ENCODE measurements around the gene ALOX12B.
"Not testable (repeated sequence)": the region's sequence is repeated elsewhere in the genome, so short reads cannot be mapped to it uniquely, and the experiment has no call there.

ALOX12B gene

DNA sequence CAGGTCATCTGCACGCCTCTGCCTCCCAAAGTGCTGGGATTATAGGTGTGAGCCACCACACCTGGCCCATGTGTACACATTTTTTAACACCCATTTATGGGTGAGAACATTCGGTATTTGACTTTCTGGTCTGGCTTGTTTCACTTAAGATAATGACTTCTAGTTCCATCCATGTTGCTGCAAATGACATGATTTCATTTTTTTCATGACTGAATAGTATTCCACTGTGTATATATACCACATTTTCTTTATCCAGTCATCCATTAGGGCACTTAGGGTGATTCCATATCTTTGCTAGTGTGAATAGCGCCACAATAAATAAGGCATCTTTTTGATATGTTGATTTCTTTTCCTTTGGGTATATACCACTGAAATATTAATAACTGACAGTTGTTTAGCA is 5.6 kb downstream of the ALOX12B start:
- no peak for DNase-seq

DNA sequence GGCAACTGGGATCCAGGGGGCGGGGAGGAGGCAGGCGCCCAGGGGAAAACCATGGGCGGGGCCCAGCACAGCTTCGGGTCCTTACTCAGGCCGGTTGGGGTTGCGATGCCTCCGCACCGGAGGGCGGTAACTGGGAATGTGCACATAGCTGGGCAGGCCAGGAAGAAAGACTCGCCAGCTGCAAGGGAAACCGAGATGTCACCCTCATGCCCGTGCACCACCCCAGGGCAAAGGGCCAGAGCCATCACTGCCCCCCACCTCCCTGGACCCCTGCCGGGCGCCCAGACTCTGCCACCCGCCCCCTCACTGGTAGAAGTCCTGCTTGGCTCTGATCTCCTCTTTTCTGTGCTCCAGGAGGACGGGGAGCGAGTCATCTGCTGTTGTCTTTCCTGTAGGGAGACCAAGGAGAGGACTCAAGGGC is 6.7 kb downstream of the ALOX12B start:
- no peak for DNase-seq

DNA sequence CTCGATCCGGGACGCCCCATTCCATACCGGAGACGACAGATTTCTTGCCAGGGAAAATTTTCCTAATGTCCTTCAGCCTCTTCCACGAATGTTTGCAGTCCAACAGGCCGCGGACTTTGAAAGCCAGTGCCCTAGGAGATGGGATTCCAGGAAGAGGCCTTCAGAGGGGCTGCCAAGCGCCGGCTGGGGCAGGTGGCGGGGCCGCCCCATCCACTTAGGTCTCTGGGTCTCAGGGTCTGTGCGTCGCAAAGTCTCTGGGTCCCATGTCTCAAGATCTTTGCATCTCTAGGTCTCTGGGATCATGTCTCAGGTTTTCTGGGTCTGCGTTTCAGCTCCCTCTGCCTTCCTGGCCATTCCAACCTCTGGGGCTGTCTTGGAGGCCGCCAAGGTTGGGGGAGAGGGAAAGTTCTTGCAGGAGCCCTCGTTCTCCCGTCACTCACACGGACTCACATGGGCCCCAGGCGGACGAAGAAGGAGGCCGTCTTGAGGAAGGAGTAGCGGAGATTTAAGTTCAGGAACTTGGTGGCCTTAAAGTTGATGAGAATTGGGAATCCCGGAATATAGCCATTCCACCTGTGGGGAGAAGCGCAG is 7.2 kb downstream of the ALOX12B start:
- DNase-seq, result no peak

DNA sequence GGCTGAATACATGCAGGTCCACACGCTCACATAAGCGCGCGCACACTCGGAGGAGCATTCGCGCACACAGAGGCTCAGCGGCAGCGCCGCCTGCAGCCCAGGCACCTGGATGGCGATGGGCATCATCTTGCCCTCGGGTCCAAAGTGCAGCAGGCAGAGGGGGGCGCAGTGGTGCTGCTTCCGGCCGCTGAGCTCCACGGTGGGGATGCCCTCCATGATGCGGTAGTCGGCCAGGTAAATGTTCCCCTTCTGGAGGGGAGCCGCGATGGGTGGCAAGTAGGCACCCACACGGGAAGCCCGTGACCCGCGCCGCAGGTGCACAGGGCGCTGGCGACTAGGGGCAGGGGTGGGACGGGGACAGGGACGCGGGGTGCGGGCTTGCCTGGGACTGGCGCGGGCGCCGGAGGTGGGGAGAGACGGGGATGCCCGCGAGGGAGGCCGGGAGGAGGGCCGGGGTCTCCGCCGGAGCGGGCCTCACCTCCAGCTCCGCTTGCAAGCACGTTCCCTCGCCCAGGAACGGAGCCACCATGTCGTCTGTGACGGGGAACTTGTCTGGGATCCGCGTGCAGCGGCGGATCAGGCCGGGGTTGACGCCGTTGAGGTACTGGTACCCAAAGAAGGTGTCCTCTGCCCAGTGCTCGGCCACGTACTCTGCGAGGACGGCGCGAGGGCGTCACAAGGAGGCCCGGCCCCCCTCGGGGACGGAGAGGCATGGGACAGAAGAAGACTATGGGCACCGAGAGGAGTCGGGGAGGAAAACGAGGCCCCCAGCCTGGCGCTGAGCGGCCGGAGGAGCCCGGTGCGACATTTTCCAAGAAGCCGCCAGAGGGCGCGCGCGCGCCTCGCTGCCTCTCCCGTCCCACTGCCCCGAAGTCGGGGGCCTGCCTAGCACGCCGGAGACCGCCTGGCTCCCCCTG is 8.0 kb downstream of the ALOX12B start:
- peak; percentile 30 for DNase-seq

DNA sequence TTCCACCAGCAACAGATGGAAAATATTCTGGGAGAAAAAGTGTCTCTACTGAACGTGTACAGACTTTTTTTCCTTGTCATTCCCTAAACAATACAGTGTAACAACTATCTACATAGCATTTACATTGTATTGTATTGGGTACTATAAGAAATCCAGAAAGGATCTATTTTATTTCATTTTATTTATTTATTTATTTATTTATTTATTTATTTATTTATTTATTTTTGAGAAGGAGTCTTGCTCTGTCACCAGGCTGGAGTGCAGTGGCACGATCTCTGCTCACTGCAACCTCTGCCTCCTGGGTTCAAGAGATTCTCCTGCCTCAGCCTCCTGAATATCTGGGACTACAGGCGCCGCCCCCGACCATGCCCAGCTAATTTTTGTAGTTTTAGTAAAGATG is 9.6 kb downstream of the ALOX12B start:
- not testable (repeated sequence) for DNase-seq

DNA sequence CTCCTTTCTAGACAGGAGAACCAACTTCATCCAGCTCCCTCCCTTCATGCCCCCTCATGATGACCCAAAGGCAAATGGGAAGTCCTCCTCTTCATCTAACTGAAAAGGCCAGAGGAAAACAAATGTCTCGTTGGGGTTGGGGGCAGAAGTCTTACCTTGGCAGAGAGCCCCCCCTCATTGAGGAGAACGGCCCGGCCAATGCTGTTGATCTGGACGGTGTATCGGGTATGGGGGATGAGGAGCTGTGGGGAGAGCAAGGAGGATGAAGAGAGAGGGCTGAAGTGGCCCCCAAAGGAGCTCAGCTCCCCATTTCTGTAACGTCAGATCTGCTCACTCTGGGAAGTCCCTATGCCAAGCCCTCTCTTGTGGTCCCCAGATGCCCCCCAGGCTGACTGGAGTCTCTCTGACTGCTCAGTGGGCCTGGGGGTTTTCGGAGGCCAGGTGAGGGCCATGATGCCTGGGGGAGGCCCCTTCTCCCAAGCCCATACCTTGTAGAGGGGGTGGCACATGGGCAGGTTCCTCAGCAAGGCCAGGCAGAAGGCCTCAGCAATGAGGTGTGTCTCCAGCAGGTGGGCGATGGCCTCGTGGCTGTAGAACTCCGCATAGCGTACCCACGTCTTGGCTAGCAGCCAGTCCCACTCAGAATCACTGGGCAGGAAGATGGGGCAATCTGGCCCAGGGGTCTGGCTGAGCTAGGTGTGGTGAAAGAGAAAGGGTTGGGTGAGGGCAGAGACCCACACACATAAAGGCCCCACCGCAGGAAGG is 10.8 kb downstream of the ALOX12B start:
- no peak for DNase-seq

DNA sequence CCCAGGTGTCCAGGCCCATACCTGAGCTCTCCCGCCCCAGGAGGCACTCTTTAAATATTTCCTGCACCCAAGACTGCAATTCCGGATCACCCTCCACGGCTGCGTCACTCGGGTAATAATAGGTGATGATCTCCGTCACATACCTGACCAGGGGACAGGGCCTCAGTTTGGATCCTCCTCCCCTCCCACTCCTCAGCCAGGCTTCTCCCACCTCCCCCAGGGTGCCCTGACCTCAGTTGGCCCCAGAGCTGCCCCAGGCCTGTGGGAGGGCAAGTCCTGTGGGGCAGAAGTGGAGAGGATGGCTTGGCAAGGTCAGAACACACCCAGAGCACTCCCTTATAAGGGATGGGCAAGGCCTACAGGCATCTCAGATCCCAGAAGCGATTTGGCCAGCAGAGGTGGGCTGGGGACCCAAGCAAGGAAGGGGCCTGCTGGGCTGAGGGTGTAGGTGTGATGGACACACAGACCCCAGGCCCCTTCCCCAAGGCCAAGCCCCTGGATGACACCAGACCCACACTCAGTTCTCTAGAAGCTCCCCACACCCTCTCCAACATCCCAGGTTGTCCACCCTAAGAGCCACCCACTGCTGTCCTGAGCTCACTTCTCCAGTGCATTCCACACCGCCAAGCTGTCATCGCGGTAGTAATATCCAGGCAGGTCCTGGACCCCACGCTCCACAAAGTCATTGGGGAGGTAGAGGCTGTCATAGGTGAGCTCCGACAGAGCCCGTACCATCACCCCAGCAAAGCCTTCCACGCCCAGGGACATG is 11.8 kb downstream of the ALOX12B start:
- no peak for DNase-seq

DNA sequence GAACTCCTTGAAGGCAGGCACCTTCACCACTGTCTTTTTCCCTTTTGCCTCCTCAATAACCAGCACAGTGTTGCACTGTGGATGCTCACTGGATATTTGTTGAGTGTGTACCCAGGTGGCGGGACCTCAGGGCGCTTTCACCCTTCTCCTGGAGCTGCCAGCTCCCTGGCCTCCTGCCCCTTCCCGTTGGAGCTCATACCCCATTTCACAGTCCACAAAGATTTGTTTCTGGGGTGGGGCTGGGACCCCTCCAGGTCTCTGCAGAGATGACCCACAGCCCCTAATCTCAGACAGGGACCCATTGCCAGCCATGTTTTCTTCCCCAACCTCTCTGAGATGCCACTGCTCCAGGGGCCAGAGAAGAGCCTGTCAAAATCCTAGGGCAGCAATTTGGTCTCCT is 12.4 kb downstream of the ALOX12B start:
- no peak for DNase-seq

DNA sequence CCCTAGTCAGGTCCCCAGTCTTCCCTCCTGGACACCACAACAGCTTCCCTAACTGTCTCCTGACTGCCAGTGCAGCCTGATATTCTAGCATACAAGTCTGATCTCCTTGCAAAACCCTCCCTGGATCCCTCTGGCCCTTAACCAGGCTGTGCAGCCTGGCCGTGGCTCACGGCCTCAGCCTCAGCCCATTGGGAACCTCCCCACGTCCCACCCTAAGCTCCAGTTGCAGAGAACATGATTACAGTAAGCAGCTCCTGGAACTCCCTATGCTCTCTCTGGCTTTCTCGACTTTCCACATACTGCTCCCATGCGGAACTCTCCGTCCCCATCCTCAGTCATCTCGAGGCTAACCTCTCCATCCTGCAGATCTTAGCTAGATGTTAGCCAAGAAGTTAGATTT is 13.0 kb downstream of the ALOX12B start:
- DNase-seq, result no peak

DNA sequence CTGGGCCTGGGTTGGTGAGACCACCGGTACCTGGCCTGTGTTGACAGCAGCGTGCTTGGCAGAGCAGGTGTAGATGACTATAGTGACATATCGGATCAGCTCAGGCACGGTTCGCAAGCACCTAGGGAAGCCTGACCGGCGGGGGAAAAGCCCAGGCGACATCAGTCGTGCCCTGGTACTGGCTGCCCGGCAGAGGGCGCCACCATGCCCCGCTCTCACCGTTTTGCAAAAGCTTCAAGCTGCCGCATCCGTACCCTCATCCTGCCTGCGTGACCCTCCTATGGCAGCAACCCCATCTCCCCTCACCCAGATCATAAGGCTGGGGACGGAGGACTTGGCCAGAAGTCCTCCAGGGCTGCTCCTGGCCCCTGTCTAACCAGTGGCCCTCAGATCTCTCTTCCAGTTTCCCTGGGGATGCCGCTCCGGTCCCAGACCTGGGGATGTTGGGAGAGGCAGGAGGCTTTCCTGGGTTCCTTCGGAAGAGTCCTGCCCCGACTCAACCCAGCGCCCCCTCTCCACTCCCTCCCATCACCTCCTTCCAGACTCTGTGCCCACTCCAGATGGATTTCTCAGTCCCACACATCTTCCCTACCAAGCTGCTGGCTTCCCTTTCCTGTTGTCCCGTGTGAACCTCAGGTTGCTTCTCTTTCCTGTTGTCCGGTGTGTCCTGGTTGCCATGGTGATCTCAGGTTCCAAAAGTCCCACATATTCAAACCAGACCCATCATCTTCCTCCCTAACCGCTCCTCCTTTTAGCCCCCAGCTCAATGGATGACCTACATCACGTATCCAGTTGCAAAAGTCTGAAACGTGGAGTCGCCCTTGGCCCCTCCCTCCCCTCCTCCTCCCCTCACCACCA is 13.7 kb downstream of the ALOX12B start:
- peak; percentile 29 for DNase-seq

DNA sequence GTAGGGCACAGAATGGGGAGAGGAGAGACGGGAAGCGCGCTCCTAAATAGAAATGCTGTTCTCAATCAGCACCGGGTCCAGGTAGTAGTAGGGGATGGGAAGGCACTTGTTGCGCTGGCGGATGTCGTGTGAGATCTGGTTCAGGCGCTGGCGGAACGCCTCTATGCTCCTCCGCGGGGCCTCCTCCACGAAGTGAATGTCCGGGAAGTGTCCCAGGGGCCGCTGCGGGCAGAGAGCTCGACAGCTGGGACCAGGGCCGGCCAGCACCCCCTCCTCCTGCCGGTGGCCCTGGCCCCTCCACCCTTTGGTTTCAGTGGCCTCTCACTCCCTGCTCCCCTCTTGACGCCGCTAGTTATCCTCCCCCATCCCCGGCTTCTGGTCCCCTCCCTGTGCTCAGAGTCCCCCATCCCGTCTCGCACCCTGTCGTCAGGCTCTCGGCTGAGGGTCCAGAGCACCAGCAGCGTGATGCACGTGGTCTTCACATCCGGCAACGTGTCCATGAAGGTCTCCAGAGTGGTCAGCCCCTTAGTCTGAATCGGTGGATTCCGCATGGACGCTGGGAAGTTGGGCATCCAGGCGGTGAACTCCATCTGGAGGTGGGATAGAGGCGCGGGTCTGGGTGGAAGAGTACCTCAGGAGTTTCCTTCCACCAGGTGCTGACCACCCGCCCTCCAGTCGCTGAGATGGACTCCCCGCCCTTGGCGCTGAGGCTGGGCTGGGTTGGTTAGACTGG is 14.6 kb downstream of the ALOX12B start:
- no peak for DNase-seq

DNA sequence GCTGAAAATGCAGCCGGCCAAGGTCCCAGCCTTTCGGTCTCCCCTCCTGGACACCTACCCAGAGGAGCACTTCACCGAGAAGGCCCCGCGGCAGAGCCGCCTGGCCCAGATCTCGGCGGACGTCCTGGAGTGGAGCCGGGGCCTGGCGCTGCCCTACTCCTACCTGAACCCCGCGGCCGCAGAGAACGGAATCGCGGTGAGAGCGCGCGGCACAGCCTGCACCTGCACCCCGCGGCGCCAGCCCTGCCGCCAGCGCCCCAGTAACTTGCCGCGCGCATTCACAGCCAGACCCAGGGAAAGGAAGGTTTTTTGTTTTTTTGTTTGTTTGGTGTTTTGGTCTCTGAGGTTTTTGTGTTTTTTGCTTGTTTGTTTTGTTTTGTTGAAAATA is 15.2 kb downstream of the ALOX12B start:
- DNase-seq, result no peak

DNA sequence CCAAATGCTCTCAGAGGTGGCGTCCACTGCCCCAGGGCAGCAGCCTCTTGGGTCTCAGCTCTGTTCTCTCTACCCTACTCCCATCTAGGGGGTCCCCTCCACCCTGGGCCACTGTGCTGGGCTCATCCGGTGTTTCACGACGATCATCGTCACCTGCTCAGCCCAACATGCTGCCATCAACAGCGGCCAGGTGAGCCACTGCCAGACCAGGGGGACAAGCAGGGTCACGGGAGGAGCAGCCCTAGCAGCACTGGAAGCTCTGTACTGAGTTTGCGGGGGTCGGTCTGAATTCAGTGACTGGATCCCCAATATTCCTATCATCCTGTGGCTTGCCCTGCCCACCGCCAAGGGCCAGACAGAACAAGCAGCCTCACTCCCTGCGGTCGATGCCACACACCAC is 16.0 kb downstream of the ALOX12B start:
- no peak for DNase-seq

DNA sequence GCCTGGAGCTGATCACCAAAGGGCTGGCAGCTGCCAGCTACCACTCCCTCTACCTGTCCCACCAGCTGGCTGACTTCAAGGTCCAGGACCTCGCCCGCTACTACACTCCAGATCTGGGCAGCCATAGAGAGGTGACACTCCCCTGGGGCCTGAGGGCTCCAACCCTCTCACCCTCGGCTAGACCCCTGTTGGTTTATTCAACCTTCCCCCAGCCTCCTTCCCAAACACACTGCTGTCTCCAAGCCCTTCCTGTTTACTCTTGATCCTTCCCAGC is 18.0 kb downstream of the ALOX12B start:
- DNase-seq, result no peak

DNA sequence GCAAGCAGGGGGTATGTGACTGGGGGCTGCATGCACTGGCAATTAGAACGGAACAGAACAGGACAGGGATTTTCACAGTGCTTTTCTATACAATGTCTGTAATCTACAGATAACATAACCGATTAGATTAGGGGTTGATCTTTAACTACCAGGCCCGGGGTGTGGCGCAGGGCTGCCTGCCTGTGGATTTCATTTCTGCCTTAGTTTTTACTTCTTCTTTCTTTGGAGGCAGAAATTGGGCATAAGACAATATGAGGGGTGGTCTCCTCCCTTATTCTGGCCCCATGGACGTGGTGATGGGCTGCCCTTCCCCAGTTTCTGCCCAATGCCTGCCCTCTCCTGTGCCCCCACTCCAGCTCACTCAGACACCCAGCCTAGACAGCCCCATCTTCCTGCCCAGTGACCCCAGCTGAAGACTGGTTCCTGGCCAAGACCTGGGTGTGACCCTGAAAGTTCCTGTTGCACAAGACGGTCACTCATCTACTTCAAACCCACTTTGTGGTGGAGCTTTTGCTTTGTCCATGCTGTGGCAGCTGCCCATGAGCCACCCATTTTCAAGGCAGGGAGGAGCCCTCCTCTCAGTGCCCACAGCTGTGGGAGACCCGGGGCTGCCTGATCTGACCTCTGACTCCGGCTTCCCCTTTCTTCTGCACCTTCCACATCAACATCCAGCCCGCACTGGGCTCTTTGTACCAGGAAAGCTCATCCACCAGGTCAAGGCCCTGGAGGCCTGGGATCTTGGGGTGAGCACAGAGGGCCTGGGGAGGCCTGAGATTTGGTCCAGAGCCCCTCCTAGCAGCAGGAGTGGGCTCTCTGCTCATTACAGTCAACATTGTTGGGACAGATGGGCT is 18.6 kb downstream of the ALOX12B start:
- no peak for DNase-seq

DNA sequence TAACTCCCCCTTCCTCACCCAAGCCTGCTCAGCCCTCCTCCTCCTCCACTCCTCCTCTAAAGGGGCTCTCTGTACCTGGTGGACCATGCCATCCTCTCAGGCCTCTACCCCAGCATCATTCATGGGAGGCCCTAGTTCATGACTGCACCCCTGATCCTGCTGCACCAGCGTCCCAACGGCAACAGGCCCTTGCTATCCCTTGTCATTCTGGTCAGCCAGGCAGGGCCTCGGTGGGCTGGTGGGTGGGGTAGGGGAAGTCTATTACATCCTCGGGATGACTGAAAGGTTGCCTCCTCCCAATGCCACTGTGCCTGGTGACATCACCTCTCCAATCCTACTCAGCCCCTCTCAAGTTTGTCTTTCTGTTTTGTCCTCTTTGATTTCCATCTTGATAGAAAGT is 19.7 kb downstream of the ALOX12B start:
- DNase-seq, result no peak

DNA sequence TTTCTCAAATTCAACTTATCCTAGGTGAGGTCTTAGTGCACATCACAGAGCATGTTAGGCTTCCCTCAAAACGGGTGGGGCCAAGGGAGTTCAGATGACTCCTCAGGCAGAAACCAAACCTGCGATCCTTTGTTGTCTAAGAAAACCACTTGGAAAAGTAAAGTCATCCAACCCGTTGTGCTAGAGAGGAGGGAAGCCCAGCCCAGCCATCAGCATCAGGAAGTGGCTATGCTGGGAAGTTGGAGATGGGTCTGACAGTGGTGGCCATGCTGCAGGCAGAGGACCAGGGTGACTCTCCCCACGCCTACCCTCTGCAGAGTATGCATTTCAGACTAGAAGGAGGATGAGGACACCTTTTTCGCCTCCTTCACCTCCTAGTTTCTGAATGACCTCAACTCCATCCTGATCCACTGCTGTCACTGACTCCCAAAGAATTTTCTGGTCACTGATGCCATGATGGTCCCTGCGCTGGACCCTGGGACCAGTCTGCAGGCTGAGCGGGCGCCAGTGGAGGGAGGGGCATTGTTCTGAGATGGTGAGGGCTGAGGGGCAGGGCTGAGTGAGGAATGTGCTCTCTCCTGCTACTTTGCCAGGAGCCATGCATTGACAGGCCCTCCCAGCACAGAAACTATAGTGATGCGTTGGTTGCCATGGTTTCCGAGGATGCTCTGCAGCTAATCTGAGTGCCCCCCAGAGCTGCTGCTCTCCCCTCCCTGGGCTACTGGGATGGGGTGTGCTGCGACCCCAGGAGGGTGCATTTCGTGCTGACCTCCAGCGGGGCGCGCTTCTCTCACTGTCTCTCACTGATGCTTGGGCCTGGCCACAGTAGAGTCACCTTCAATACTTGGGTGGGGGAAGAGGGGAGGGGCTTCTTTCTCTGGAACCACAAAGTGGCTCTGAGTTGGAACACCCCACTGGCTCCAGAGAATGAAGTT is 20.4 kb downstream of the ALOX12B start:
- DNase-seq, result no peak

DNA sequence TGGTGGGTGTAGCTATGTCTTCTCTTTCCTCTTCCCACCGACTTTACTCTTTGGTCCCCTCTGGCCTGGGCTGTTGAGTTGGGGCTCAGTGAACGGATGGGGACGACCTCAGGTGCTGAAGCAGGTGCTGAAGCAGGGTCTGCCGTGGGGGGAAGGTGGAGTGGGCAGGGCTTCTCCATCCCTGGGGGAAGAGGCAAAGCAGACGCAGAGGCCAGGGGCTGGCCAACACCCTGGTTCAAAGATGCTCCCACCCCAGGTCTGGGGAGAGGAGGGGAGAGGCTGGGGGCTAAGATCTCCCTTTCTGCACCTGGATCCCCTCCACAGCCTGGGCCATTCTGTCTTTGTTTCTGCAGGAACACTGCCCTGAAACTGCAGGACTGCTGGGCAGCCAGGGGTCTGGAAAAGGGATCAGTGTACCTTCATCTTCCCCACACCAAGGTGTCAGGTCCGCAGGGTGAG is 22.9 kb downstream of the ALOX12B start:
- no peak for DNase-seq
